ENCODE measurements around the gene NUDT14. TPM values are rescaled to one million over a fixed set of nuclear protein-coding genes. Genes with fewer than 3 reads are reported as not detected.

The NUDT14 gene
- total RNA-seq, 4 donors from 2014 or later, result 6.6 to 47.7 (median 25.7) TPM

DNA sequence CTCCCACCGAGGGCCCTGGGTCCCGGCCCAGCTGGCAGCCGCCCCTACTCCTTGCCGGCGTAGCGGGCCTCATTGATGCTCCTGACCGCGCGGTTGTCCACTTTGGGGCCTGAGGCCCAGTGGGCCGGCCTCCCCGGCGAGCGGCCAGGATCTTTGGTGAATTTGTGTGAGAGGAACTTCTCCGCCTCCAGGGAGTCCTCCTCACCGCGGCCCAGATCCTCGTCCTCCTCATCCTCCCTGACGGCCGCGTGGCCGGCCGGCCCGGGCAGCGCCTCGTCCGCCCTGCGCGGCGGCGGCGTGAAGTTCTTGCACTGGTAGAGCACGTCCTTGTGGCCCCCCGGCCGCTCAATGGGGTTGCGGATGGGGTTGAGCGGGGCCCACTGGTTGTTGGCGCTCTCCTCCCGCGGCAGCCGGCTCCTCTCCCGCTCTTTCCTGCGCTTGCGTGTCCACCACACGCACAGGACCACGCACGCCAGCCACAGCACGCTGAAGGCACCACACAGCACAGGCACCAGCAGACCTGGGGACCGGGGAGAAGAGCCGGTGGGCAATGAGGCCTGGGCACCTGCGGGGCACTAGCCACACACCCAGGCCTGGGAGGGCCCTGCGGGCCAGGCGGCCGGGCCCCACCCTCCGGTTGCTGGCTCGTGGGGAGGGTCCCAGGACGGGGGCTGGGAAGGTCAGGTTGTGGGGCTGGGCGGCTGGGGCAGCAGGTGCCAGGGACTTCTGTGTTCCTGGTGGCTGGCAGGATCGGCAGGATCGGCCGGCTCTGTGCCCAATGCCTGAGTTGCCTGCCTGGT is 38.3 kb downstream of the NUDT14 start:
- Histone ChIP-seq H3K36me3 (peaks cover 0 to 23% (median 0%) of the 10 kb centered on the region in 3 donors), H3K4me3 (no peak overlapping the region), H3K27ac (no peak overlapping the region), H3K27me3 (no peaks in the 10 kb centered on the region), H3K4me1 (no peaks in the 10 kb centered on the region), H3K9me3 (peaks cover 0 to 11% (median 4%) of the 10 kb centered on the region in 4 donors)
- TF ChIP-seq POLR2A (IDR thresholded peaks at IDR 0.05) (no peak), CTCF (IDR thresholded peaks at IDR 0.05) (no peak)
- peak in 1 of 3 donors; percentile 48 for DNase-seq

DNA sequence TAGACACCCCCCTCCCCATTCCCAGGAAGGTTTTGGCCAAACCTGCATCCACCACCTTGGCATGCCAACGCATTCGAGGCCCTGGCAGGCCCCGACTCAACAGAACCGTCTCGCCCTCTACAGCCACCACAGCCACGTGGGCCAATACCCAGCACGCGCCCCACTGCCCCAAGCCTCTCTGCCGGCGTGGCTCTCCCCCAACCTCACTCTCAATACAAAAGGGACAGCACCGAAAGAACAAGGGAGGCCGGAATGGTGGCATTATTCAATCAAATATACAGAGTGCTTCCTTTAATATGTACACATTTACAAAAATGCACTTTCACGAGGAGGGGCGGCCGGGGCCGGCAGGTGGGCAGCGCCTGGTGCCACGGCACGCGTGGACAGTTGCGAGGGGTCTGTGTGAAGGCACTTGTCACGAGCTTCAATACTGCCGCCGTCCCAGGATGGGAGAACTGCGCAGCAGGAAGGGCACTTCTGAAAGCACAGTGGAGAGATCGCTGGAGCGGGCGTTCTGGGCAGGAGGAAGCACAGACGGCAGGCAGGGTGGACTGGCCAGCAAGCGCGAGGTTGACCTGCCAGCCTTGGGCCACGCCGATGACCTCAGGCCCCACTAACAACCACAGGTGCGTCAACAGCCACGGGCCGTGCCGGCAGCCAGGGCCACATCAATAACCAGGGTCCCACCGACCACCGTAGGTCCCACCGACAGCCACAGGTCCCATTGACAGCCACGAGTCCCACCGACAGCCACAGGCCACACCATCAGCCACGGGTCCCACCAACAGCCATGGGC is 39.4 kb downstream of the NUDT14 start:
- Histone ChIP-seq H3K4me3 (no peak overlapping the region), H3K27me3 (no peaks in the 10 kb centered on the region), H3K27ac (no peak overlapping the region), H3K36me3 (peaks cover 0 to 12% (median 0%) of the 10 kb centered on the region in 3 donors), H3K9me3 (peaks cover 0 to 11% (median 4%) of the 10 kb centered on the region in 4 donors), H3K4me1 (no peaks in the 10 kb centered on the region)
- DNase-seq, result no peak
- TF ChIP-seq POLR2A (IDR thresholded peaks at IDR 0.05) (no peak), CTCF (IDR thresholded peaks at IDR 0.05) (no peak)

DNA sequence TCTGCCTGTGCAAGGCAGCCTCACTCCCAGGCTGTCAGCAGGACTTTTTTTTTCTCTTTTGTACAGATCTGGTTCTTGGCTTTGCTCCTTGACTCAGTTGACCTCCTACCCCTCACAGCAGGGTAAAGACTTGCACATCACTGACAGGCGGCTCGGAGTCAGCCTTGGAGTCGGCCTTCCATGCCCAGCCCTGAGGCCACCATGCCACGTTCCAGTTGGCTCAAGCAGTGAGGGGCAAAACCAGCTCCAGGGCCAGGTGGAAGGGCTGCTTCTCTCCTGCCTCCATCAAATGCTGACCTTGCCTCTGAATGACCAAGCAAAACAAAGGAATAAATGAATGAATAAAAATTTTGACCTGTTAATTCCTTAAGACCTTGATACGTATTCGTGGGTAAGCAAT is 40.1 kb downstream of the NUDT14 start:
- no peak for TF ChIP-seq CTCF (IDR thresholded peaks at IDR 0.05)
- TF ChIP-seq POLR2A (IDR thresholded peaks at IDR 0.05), result no peak
- Histone ChIP-seq H3K4me1 (peaks cover 0 to 6% (median 0%) of the 10 kb centered on the region in 4 donors), H3K27ac (no peak overlapping the region), H3K36me3 (peaks cover 0 to 11% (median 0%) of the 10 kb centered on the region in 3 donors), H3K27me3 (no peaks in the 10 kb centered on the region), H3K9me3 (peaks cover 0 to 11% (median 4%) of the 10 kb centered on the region in 4 donors), H3K4me3 (no peak overlapping the region)
- no peak for DNase-seq

GRCh38 chr14:105140581-105140980 is 40.5 kb downstream of the NUDT14 start:
- Histone ChIP-seq H3K4me3 (no peak overlapping the region), H3K27ac (no peak overlapping the region), H3K4me1 (peaks cover 0 to 6% (median 0%) of the 10 kb centered on the region in 4 donors), H3K36me3 (peaks cover 0 to 11% (median 0%) of the 10 kb centered on the region in 3 donors), H3K27me3 (no peaks in the 10 kb centered on the region), H3K9me3 (peaks cover 0 to 11% (median 4%) of the 10 kb centered on the region in 4 donors)
- DNase-seq, result no peak
- TF ChIP-seq CTCF (IDR thresholded peaks at IDR 0.05) (no peak), POLR2A (IDR thresholded peaks at IDR 0.05) (no peak)

- no peak for DNase-seq
- peaks cover 0 to 6% (median 0%) of the 10 kb centered on the region in 4 donors for H3K4me1 ChIP-seq
- H3K4me3 ChIP-seq, result no peak overlapping the region
- H3K9me3 ChIP-seq, result peaks cover 0 to 11% (median 4%) of the 10 kb centered on the region in 4 donors
- H3K27ac ChIP-seq, result no peak overlapping the region
- peaks cover 0 to 11% (median 0%) of the 10 kb centered on the region in 3 donors for H3K36me3 ChIP-seq
- TF ChIP-seq CTCF (IDR thresholded peaks at IDR 0.05) (no peak), POLR2A (IDR thresholded peaks at IDR 0.05) (no peak)
- no peaks in the 10 kb centered on the region for H3K27me3 ChIP-seq
Observed at GRCh38 chr14:105139831-105140239, 41.3 kb downstream of the NUDT14 start.

Measured in Peyer's patch (tissue), 4 donors.